GM19467 (cell line): Measurements from ENCODE around the gene NISCH.

Experiments used
- ATAC-seq: cut with Tn5 transposase; IDR thresholded peaks from one replicate; pipeline ENCODE4 v1.9.1; 2021; ENCODE audit warnings: mild to moderate bottlenecking, moderate library complexity; ENCODE audit not compliant: unreplicated experiment

Gene NISCH

DNA sequence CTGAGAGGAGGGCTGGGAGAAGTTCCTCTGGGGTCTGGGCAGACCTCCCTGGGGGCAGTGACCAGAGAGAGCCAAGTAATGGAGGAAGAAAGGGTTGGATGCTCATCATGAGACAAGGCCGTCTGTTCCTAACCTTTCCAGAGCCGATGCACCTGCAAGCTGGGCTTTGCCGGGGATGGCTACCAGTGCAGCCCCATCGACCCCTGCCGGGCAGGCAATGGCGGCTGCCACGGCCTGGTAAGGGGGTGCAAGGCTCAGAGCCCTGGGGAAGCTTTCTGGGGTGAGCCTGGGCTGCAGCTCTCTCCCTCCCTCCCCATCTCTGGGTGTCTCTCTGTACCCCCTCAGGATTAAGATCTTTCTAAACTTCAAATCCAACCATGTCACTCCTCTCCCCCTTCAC lies 56.1 kb downstream of the NISCH start:
- ATAC-seq: no peak

DNA sequence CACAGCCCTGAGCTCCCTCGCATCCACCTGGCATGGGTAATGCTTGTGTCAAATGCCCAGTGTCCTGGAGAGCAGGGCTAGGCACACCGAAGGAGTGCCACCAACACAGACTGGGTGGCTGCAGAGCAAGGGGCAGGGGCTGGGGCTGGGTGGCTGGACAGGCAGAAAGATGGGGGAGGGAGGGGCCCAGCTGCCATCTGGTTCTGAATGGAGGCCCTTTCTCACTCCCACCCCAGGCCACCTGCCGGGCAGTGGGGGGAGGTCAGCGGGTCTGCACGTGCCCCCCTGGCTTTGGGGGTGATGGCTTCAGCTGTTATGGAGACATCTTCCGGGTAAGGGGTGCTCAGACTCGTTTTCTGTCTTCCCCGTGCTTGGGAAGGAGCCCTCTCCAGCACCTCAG lies 56.7 kb downstream of the NISCH start:
- ATAC-seq: no peak

DNA sequence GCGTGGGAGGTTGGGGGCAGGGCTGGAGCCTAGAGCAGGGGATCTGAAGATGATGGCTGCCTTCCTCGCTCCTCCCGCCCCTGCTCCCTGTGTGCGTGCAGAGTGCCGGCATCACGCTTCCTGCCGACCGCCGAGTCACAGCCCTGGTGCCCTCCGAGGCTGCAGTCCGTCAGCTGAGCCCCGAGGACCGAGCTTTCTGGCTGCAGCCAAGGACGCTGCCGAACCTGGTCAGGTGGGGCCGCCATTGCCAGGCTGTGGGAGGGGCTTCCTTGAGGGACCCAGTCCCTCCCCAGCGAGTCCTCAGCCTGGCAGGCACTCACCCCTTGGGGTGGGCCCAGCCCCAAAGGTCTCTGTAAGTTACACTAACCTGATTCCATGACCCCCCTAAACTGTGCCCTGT lies 57.3 kb downstream of the NISCH start:
- no peak for ATAC-seq

DNA sequence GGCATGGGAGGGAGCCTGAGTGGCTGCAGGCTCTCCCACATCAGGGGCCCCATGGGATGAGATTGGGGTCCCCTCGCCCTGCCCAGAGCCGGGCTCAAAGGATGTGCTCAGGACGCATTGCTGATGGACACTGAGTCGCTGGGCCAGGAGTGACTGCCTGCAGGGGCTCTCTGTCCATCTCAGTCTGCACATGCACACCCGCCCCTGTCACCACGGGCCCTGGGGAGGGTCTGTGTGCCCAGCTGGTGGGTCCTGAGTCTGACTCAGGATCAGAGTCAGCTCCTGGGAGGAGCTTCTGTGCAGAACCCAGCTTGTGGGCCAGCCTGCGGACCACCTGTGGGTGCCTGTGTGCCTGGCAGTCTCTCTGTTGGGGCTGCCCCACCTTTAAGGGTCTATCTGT lies 57.9 kb downstream of the NISCH start:
- ATAC-seq: no peak

DNA sequence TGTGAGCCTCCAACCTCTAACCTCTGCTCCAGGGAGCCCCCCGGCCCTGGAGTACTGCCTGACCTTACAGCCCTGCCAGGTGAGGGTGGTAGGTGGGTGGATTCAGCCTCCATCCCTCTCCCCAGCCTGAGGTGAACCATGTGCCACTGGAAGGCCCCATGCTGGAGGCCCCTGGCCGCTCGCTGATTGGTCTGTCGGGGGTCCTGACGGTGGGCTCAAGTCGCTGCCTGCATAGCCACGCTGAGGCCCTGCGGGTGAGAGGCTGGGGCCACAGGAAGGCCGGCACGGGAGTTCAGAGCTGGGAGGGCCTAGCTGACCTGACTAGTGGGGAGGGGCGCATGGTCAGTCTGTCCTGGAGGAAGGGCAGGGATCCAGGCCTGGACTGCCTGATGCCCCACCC lies 59.2 kb downstream of the NISCH start:
- no peak for ATAC-seq

DNA sequence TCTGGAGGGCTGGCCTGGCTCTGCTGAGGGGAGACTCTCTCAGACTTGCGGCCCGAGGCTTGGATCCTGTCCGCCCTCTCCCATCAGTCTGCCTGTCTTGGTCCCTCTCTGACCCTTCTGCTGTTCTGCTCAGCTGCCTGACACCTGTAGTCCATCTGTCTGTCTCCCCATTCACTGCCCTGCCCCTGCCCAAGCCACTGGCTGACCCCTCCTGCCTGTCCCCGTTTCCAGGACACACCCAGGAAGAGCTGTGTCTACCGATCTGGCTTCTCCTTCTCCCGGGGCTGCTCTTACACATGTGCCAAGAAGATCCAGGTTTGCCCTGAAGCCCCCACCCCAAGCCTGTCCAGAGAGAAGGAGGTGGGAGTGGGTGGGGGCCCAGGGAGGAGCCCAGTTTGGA lies 59.8 kb downstream of the NISCH start:
- no peak for ATAC-seq

DNA sequence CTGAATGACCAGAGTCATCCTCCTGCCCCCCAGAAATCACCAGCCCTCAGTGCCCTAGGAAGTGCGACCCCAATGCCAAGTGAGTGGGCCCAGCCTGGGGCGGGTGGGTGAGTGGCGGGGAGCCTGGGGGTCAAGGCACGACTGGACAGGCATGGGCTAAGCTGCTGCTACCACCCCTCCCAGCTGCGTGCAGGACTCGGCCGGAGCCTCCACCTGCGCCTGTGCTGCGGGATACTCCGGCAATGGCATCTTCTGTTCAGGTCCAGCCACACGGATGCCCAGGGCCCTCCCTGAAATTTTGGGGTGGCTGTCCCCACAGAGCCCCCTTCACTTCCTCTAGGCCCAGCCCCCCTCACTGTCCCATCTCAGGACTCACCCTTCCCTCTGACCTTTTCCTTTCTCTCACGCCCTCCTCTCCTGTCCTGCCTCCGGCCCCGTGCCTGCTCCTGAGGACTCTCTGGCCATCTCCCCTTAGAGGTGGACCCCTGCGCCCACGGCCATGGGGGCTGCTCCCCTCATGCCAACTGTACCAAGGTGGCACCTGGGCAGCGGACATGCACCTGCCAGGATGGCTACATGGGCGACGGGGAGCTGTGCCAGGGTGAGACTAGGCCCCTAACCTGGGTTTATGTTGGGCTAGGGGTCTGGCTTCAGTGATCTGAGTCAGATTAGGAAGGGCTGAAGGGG lies 61.2 kb downstream of the NISCH start:
- ATAC-seq: no peak

DNA sequence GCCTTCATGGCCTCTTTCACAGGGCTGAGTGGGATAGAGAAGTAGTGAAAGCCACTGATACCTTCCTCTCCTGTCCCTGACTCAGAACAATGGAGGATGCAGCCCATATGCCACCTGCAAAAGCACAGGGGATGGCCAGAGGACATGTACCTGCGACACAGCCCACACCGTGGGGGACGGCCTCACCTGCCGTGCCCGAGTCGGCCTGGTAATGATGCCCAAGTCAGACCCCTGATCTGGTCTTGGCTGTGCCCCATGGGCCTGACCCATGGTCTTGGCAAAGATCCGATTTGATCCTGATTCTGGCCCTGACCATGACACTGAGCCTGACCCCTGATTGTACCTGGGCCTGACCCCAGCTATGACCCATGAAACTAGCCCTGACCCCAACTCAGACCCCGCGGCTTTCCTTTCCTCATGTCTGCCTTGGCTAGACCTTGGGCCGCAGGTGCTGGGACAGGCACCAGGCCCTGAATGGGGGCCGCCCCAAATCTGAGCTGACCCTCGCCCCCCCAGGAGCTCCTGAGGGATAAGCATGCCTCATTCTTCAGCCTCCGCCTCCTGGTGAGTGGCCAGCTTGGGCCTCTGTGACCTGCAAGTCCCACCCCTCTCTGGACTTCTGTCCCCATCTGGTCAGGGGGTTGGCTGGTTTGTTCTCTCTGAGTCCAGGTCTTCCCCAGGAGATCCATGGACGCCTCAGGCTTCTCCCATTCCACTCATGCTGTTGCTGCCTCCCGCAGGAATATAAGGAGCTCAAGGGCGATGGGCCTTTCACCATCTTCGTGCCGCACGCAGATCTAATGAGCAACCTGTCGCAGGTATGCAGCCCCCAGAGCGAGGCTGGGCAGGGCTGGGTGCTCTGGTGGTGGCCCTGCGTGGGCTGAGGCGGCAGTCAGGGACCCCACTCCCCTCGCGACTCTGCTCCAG lies 62.7 kb downstream of the NISCH start:
- ATAC-seq: no peak

DNA sequence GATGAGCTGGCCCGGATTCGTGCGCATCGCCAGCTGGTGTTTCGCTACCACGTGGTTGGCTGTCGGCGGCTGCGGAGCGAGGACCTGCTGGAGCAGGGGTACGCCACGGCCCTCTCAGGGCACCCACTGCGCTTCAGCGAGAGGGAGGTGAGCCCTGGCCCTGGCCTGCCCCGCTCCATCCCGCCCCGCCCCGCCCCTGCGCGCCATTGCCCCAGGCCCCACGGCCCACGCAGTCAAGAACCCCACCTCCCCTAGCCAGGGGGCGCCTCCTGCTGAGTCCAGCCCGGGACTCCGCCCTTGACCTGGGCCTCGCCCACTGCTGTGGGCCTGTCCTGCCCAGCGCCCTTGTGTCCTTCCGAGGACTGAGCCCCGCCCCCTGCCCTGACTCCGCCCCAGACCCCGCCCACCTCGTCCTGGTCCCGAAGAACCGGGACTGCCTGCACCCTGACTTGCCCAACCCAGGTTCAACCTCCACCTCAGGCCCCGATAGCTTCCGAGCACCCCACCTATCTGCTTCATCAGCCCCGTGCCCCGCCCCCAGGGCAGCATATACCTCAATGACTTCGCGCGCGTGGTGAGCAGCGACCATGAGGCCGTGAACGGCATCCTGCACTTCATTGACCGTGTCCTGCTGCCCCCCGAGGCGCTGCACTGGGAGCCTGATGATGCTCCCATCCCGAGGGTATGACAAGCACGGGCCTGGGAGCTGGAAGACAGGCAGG lies 63.5 kb downstream of the NISCH start:
- no peak for ATAC-seq

DNA sequence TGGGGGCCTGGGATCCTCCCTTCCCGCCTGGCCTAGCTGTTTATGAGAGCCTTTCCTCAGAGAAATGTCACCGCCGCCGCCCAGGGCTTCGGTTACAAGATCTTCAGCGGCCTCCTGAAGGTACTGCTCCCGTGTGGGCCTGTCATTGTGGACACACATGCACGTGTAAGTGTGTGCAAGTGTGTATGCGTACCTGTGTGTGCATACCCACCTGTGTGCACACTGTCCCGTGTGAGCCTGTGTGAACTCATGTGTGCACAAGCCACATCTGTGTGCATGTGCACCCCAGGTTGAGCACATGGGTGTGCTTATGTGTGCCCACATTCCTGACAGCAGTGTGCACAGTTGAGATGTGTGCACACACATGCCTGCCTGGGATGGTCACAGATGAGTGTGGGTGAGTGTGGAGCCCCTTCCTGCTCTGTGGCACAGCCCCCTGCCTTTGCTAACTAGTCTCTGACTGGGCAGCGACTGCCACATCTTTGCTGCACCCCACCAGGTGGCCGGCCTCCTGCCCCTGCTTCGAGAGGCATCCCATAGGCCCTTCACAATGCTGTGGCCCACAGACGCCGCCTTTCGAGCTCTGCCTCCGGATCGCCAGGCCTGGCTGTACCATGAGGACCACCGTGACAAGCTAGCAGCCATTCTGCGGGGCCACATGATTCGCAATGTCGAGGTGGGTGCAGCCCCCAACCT lies 64.2 kb downstream of the NISCH start:
- no peak for ATAC-seq

DNA sequence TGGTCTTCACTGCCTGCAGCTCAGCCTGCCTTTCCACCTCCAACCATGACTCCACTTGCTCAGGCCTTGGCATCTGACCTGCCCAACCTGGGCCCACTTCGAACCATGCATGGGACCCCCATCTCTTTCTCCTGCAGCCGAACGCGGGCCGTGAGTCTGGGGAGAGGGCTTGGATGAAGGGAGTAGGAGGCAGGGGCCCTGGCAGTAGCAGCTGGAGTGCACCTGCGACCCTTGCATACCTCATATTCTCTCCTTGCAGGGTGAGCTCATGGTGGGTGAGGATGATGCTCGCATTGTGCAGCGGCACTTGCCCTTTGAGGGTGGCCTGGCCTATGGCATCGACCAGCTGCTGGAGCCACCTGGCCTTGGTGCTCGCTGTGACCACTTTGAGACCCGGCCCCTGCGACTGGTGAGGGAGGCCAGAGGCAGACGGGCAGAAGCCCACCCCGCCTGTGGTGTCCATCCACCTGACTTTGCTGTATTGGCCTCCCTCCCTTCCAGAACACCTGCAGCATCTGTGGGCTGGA lies 64.8 kb downstream of the NISCH start:
- ATAC-seq: no peak

DNA sequence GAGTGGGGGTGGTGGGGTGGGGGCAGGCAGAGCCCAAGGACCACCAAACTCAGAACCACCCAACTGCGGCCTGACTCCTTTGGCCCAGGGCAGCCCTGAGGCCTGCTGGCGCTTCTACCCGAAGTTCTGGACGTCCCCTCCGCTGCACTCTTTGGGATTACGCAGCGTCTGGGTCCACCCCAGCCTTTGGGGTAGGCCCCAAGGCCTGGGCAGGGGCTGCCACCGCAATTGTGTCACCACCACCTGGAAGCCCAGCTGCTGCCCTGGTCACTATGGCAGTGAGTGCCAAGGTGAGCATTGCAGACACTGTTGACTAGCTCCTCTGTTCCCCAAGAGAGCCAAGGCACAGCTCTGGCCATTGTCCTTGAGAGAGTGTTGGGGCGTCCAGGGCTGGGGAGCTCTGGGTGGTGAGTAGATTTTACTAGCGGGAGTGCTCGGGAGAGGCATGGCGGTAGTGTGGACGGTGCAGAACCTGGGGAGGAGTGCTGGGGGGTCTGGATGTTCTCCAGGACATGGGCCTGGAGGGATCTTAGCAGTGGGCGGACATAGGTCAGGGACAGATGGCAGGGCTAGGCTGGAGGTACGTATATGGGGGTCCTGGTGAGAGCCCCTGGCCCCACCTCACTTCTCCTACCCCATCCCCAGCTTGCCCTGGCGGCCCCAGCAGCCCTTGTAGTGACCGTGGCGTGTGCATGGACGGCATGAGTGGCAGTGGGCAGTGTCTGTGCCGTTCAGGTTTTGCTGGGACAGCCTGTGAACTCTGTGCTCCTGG lies 65.5 kb downstream of the NISCH start:
- no peak for ATAC-seq

DNA sequence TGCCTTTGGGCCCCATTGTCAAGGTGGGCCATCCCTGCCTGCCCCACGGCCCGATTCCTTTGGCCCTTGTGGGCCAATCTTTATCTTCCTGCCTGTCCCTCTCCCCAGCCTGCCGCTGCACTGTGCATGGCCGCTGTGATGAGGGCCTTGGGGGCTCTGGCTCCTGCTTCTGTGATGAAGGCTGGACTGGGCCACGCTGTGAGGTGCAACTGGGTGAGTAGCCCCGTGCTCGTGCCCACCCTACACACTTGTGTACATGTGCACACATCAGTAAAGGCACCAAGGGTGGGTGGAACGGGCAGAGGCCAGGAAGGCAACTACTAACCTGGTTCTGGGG lies 66.1 kb downstream of the NISCH start:
- no peak for ATAC-seq

DNA sequence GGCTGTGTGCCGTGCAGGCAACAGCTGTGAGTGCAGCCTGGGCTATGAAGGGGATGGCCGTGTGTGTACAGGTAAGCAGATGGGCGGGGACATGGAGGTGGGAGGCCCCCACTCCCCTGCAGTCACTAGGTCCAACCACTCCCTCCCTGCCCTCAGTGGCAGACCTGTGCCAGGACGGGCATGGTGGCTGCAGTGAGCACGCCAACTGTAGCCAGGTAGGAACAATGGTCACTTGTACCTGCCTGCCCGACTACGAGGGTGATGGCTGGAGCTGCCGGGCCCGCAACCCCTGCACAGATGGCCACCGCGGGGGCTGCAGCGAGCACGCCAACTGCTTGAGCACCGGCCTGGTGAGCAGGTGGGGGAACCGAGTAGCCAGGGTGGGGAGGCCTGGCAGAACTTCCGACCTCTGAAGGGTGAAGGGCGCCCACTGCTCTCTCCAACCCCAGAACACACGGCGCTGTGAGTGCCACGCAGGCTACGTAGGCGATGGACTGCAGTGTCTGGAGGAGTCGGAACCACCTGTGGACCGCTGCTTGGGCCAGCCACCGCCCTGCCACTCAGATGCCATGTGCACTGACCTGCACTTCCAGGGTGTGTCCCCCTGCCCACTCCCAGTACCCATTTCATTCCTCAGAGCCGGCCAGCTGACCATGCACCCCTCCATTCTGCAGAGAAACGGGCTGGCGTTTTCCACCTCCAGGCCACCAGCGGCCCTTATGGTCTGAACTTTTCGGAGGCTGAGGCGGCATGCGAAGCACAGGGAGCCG lies 66.7 kb downstream of the NISCH start:
- no peak for ATAC-seq

DNA sequence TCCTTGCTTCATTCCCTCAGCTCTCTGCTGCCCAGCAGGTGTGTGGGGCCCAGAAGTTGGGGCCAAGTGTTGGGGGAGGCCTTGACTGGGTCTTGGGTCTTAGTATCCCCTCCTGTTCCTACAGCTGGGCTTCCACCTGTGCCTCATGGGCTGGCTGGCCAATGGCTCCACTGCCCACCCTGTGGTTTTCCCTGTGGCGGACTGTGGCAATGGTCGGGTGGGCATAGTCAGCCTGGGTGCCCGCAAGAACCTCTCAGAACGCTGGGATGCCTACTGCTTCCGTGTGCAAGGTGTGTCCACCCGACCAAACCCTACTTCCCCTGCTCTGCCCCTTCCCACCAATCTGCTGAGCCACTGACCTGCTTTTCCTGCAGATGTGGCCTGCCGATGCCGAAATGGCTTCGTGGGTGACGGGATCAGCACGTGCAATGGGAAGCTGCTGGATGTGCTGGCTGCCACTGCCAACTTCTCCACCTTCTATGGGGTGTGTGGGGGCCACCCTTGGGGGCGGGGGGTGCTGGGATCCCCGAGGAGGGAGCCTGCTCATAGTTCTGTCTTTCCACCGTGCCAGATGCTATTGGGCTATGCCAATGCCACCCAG lies 67.3 kb downstream of the NISCH start:
- ATAC-seq: no peak

DNA sequence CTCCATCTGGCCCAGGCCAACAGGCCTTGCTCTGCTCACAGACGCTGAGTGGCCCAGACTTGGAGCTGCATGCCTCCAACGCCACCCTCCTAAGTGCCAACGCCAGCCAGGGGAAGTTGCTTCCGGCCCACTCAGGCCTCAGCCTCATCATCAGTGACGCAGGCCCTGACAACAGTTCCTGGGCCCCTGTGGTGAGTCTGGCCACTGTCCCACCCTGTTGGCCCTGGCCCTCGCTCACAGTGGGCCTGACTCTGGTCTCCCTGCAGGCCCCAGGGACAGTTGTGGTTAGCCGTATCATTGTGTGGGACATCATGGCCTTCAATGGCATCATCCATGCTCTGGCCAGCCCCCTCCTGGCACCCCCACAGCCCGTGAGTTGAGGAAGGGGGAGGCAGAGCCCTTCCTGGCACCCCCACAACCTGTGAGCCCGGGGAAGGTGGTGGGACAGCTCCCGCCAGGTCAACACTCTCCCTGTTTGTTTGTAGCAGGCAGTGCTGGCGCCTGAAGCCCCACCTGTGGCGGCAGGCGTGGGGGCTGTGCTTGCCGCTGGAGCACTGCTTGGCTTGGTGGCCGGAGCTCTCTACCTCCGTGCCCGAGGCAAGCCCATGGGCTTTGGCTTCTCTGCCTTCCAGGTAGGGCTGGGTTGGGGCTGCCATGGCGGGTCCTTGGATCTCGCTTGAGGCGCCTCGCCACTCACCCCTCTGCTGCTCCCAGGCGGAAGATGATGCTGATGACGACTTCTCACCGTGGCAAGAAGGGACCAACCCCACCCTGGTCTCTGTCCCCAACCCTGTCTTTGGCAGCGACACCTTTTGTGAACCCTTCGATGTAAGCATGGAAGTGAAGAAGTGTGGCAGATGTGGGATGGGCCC lies 68.2 kb downstream of the NISCH start:
- ATAC-seq: no peak

DNA sequence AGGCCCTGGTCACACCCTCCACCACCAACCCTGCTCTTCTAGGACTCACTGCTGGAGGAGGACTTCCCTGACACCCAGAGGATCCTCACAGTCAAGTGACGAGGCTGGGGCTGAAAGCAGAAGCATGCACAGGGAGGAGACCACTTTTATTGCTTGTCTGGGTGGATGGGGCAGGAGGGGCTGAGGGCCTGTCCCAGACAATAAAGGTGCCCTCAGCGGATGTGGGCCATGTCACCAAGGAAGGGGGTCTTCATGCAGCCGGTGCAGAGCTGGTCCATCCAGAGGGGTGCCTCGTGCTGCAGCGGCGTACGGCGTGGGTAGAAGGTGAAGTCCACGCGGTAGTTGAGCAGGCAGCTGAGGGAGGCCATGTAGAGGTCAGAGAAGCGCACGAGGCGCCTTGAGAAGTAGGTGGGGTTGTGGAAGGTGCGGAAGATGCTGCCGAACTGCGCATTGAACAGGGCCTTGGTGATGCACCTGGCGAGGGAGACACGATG lies 68.9 kb downstream of the NISCH start:
- ATAC-seq: no peak
